GM18498 (cell line): ENCODE measurements around the gene COL25A1.

Experiments used
- ATAC-seq: cut with Tn5 transposase; IDR thresholded peaks from one replicate; pipeline ENCODE4 v1.9.1; 2021; ENCODE audit warnings: mild to moderate bottlenecking, moderate library complexity; ENCODE audit not compliant: unreplicated experiment

COL25A1 gene

GRCh38 chr4:108926781-108927180 lies 375.7 kb downstream of the COL25A1 start:
- ATAC-seq, result no peak

GRCh38 chr4:108926061-108926460 lies 376.4 kb downstream of the COL25A1 start:
- no peak for ATAC-seq

GRCh38 chr4:108922191-108922590 lies 380.3 kb downstream of the COL25A1 start:
- ATAC-seq, result no peak

GRCh38 chr4:108920395-108921087 lies 381.9 kb downstream of the COL25A1 start:
- ATAC-seq, result no peak

- no peak for ATAC-seq
Measured at GRCh38 chr4:108919226-108919893, 383.1 kb downstream of the COL25A1 start.

GRCh38 chr4:108917255-108917654 lies 385.2 kb downstream of the COL25A1 start:
- ATAC-seq, result no peak

- ATAC-seq, result no peak
Measured at GRCh38 chr4:108916638-108917037, 385.8 kb downstream of the COL25A1 start.

- no peak for ATAC-seq
Measured at GRCh38 chr4:108906866-108907367, 395.5 kb downstream of the COL25A1 start.

- no peak for ATAC-seq
Measured at GRCh38 chr4:108906006-108906405, 396.5 kb downstream of the COL25A1 start.

- ATAC-seq, result no peak
Measured at GRCh38 chr4:108903464-108904221, 398.8 kb downstream of the COL25A1 start.

- peak; percentile 69 for ATAC-seq
Measured at GRCh38 chr4:108902769-108903168, 399.7 kb downstream of the COL25A1 start.

- no peak for ATAC-seq
Measured at GRCh38 chr4:108901291-108901690, 401.2 kb downstream of the COL25A1 start.

GRCh38 chr4:108900018-108900580 lies 402.4 kb downstream of the COL25A1 start:
- no peak for ATAC-seq

GRCh38 chr4:108893468-108893867 lies 409.0 kb downstream of the COL25A1 start:
- ATAC-seq, result no peak

GRCh38 chr4:108891896-108892590 lies 410.4 kb downstream of the COL25A1 start:
- ATAC-seq, result no peak

GRCh38 chr4:108890484-108890881 lies 412.0 kb downstream of the COL25A1 start:
- no peak for ATAC-seq

GRCh38 chr4:108889696-108890483 lies 412.6 kb downstream of the COL25A1 start:
- no peak for ATAC-seq

GRCh38 chr4:108888769-108889168 lies 413.7 kb downstream of the COL25A1 start:
- ATAC-seq, result no peak

- no peak for ATAC-seq
Measured at GRCh38 chr4:108887034-108887433, 415.4 kb downstream of the COL25A1 start.

GRCh38 chr4:108885211-108885610 lies 417.2 kb downstream of the COL25A1 start:
- ATAC-seq, result no peak
